Measurements from ENCODE around the gene PSME3IP1.
"Not testable (repeated sequence)": the region's sequence is repeated elsewhere in the genome, so short reads cannot be mapped to it uniquely, and the experiment has no call there.

PSME3IP1 gene

DNA sequence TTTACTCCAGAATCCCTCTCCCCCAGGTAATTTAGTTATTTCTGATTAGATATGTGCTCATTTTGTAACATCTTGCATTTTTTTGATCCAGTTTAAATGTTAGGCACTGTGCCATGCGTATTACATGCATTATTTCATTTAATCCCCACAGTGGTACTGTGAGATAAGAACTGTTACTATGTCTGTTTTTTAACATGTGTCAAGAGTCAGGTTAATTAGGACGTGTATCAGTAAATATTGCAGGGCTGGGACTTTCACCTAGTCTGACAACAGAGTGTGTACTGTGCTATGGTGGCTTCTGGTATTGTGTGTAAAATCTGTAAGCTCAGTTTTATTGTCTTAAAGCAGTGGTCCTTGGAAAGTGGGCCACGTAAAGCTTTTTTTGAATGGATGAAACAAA lies 10.9 kb upstream of the PSME3IP1 start:
- DNase-seq, result no peak

DNA sequence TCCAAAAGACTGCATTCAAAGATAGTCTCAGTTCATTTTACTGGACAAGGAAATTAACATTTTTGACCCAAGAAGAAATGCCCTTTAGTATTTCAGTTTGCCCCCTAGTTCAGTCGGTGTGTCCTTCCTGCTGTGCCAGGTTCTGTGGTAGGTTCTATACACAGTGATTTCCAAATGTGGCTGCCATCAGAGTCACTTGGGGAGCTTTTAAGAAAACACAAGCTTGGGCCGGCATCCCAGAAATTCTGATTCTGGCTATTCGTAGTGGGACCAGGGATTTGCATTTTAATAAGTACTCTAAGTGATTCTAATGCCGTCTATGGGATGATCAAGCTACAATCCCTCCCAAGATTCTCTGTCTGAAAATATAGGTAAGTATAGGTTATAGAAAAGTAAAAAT lies 10.4 kb upstream of the PSME3IP1 start:
- DNase-seq, result no peak

GRCh38 chr16:57194512-57194911 lies 8.7 kb upstream of the PSME3IP1 start:
- DNase-seq, result no peak

- no peak for DNase-seq
Measured at GRCh38 chr16:57192720-57193486, 7.1 kb upstream of the PSME3IP1 start.

DNA sequence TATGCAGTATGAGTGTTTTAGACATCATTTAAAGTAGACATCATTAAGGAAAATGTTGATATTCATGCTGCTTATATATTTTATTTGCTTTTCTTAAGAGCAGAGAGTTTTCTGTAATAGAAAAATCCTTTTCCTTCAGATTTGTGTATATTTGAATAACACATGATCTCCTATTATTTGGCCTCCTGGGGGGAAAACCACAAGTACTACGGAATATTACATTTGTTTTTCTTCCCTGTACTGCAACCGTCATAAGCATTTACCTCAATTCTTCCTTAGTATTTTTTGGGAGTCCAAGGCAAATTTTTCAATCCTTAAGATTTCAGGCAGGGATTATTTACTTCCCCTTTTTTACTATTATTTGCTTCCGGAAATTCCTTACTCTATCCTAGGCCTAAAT lies 6.3 kb upstream of the PSME3IP1 start:
- no peak for DNase-seq

- DNase-seq, result no peak
Measured at GRCh38 chr16:57191056-57191571, 5.3 kb upstream of the PSME3IP1 start.

GRCh38 chr16:57190136-57190535 lies 4.3 kb upstream of the PSME3IP1 start:
- no peak for DNase-seq

DNA sequence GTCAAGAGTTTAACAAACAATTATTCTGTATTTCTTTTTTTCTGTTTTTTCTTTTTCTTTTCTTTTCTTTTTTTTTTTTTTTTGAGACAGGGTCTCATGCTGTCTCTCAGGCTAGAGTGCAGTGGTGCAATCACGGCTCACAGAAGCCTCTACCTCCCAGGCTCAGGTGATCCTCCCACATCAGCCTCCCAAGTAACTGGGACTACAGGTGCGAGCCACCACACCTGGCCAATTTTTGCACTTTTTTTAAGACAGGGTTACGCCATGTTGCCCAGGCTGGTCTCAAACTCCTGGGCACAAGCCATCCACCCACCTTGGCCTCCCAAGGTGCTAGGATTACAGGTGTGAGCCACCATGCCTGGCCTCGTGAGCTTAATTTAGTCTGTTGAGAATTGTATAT lies 3.7 kb upstream of the PSME3IP1 start:
- not testable (repeated sequence) for DNase-seq

DNA sequence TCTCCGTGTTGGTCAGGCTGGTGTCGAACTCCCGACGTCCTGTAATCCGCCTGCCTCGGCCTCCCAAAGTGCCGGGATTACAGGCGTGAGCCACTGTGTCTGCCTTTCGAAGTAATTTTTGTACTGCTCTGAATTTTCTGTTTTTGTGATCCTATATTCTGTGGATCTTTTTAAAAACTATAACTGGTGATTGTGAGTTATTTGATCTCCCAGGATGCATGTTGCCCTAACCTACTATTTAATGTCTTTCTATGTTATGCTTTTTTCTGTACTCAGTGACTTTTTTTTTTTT lies 2.8 kb upstream of the PSME3IP1 start:
- no peak for DNase-seq

DNA sequence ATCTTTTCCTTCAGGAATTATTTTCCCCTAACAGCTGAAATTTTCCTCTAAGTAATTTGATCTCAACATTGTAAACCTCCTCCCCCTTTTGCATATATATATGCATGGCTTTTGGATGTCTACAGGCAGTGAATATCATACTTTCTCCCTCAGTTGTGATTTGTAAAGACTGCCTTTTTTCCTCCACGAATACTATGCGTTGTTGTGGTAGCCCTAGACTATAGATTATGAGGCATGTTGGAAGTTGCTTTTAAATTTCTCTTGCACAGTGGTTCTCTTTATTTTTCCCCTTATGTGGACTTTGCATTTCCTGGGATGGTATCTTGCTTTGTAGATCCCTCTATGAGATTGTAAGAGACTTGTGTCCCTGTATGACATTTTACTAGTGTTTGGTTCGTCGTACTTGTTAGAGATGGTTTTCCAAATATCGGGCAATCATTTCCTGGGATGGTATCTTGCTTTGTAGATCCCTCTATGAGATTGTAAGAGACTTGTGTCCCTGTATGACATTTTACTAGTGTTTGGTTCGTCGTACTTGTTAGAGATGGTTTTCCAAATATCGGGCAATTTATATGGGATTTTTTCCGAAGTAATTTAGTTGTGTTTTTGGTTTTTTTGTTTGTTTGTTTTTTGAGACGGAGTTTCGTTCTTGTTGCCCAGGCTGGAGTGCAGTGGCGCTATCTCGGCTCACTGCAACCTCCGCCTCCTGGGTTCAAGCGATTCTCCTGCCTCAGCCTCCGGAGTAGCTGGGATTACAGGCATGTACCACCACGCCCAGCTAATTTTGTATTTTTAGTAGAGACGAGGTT lies 2.3 kb upstream of the PSME3IP1 start:
- not testable (repeated sequence) for DNase-seq

GRCh38 chr16:57186872-57187854 lies 1.3 kb upstream of the PSME3IP1 start:
- DNase-seq, result no peak

- DNase-seq, result peak; percentile 24
Measured at GRCh38 chr16:57185446-57185944, 344 bp downstream of the PSME3IP1 start.

DNA sequence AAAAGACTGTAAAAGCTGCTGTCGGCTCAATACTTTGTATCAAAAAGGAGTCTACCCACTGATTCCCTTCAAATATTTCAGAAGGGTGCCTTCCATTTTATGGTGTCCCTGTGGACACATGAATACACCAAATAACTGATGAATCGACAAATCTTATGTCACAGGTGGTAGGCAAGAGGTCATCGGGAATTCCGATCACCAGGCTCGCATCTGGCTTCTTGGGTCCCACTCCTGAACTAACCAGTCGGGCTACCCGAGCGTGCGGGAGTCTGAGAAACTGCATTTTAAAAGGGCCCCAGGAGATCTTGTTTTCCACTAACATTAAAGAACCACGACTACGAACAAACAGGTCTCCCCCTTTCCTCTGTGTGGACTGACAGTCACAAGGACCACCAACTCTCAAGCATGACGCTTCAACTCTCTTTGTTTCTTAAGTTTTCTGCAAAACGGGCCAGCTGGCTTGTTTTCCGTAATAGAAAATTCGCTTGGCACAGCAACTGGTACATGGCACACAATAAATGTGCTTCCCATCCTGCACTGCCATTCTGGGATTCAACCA lies 873 bp downstream of the PSME3IP1 start:
- DNase-seq, result no peak

DNA sequence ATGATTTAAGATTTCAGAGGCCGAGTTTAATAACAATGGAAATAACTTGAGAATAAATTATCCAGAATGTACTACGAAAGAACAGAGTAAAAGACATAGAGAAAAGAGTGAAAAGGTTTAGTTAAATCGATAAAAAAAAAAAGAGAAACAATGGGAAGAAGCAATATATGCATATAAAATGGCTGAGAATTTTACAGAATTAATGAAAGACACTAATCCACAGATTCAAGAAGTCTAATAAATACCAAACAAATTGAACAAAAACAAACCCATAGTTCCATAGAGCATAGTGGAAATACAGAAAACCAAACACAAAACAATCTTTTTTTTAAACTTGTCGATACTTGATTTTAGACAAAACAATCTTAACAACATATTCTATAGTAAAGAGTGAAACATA lies 1.7 kb downstream of the PSME3IP1 start:
- DNase-seq, result no peak

GRCh38 chr16:57179215-57179828 lies 6.5 kb downstream of the PSME3IP1 start:
- no peak for DNase-seq

GRCh38 chr16:57178793-57179212 lies 7.0 kb downstream of the PSME3IP1 start:
- no peak for DNase-seq

- no peak for DNase-seq
Measured at GRCh38 chr16:57178196-57178595, 7.6 kb downstream of the PSME3IP1 start.

- no peak for DNase-seq
Measured at GRCh38 chr16:57175896-57176295, 9.9 kb downstream of the PSME3IP1 start.

DNA sequence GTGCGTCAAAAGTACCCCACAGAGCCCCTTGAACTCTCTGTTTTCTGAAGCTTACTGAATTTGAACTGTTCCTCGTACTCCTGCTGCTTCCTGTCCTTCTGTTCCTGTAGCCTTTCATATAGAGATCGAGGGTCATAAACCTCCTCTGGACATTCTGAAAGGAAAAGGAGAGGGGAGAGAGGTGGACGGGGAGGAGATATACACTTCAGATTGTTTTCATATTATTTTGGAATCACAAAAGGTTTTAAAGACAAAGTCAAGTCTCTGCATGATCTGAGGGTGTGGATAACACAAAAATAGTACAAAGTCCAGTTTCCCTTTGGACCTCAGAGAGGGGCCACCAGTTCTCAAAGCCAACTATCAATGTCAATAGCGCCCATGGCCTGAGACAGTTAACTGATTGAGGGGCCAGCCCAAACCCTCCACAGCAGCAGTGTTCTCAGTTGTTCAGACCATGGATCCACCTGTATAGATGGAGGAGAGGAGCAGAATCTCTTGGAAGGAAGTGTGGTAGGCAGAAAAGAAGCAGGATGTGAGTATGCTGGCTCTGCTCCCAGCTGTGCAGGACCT lies 13.0 kb downstream of the PSME3IP1 start:
- DNase-seq, result no peak

DNA sequence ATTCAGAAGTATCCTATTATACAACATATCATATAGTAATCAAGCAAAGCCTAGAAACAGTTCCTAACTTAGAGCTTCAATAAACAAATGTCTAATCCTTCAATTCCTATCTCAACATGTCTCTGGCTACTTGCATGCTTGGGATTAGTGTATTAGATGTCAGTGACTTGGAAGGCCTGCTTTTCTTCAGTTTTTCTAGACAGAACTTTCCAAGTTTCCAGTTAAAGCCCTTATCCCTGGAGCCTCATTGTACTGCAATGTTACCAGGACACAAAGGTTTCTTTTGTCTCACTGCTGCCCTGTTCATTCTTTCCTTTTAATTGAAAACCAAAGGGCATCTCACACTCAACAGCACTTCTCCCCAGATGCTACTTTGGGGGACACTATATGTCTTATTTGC lies 16.5 kb downstream of the PSME3IP1 start:
- DNase-seq, result no peak

DNA sequence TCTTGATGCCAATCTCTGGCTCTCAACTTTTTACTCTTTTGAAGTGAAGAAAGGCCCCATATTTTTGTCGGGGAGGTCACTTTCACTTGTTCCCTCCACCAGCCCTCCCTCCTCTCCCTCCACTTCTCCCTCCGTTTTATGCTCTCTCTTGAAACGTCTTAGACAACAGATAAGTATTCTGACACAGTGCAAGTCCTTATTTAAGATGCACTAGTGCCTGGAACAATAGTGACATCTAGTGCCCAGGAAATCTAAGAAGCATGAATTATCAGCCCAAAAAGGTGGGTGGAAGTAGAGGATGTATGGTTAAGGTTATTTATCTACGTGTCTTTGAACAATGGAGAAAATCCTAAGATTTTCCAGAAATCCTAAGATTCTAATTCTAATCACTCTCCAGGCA lies 17.9 kb downstream of the PSME3IP1 start:
- no peak for DNase-seq

DNA sequence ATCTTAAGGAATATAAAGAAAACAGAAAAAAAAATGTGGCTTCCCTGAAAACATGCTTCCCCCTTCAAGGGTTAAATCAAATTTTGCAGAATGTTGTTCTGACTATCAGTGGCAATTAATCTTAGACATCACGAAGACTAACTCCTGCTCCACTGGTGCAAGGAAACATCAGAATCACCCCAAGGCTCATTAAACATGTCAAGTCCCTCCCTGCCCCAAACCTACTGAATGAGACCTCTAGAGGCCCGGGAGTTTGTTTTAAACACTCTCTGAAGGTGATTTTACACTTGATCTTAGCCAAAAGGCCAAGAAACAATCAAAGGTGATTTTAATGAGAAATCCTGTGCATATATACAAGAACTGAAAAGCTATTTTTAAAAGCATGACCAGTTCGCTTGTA lies 18.3 kb downstream of the PSME3IP1 start:
- DNase-seq, result no peak
